OCI-M1 (cell line): ENCODE measurements around the gene FMN1.

Experiments used
- DNase-seq: peaks from one replicate; lab custom pipeline; 2025; lab: John Stamatoyannopoulos, UW

FMN1 gene

DNA sequence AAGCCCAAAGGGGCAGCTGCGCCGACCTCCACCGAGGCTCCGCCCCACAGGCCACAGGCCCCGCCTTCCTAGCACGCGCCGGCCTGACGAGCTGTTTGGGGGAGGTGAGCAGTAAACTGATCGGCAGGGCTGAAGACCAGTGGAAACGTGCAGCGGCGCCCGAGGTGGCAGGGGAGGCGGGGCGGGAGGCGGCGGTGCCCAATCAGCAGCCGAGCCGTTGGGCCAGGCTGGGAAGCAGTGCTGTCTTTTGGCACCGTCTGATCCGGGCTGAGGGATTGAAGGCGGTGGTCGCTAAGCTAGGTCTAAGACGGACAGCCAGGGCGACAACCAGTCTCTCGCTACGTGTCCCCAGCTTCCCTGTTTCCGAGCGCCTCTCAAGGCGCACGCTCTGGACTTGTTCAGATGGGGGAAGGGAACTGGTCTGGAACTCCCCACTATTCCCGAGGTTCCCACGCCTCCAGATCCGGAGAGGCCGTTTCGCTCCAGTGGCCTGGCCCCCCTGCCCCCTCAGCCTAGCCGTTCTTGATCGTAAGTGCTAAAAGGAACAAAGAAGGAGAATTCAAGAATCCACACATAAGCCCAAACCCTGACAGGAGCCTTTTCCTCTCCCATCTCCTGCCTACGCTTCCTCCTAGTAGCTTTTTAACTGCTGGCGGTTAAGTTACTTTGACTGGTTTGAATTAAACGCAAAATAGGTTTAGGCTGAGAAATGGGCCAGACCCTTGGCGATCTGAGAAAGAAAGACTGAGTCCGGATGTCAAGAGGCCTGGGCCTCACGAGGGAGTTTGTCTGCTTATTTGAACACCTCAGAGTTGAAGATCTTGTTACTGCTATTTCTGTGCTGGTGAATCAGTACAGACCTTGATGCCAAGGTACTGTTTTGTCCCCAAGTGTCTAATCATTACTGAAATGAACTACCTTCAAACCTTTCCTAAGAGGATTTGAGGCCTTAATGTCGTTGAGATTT is at the start of gene FMN1:
Gene FMN1, minus strand, starts transcription at position 11 of the 967 bp plus-strand sequence. CDS start 39,800 bp downstream, outside the sequence.
- peak; percentile 96 for DNase-seq

DNA sequence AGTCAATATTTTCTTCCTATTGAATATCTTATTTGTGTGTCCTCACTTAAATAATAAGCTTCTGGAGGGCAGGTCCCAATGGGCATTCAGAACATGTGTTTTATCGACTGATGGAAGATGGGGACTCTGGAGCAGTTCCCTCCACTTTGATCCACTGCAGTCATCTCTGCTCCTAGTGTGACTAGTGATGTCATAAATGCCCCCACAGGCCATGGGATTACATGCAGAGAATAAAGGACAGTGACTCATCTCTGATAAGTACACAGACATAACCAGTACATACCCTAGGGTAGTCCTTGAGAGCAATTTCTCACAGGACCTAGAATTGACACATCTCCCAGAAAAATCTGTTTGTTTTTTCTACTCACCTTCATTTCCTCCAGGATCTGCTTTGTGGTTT is 49.4 kb upstream of the FMN1 start:
- DNase-seq, result peak; percentile 29

GRCh38 chr15:33243393-33243792 is 48.9 kb upstream of the FMN1 start:
- no peak for DNase-seq

DNA sequence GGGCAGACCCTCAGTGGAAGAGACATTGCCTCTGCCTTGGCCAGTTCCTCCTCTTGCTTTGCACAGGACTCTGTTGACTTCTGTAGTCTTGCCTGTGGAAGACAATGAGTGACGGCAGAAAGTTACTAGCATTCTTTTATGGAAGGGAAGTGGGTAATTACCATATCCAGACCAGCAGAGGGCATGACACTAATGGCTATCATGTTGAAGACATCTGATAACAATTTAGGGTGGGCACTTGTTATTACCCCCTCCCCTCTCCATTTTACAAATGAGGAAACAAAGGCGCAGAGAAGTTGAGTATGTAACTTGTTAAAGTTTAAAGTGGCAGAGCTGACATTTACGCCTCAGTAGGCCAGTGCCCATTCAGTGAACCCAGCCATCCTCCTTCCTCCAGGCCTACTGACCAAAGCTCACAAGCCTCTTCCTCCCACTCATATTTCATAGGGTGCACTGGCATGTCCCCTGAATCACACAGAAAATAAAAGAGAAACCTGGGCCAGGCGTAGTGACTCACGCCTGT is 48.2 kb upstream of the FMN1 start:
- DNase-seq, result peak; percentile 30

GRCh38 chr15:33242165-33242564 is 47.7 kb upstream of the FMN1 start:
- no peak for DNase-seq

GRCh38 chr15:33236841-33237509 is 42.5 kb upstream of the FMN1 start:
- no peak for DNase-seq

DNA sequence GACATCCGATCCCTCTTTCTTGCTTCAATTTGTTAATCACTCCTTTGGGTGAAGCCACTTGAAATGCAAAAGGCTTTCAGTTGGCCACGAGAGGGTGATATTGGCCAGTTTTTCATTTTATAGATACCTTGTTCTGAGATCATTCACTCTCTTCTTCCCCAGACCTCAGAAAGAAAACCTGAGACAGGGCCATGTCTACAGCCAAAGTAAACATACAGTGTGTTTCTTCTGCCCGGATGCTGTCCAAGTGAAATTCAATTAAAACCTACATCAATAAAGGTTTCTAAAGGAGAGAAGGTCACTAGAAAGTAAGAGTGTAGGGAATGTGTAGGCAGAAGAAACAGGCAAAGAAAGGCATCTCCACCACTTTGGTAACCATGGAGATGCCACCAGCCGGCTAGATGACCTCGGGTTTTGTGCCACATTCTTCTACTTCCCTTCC is 39.5 kb upstream of the FMN1 start:
- peak; percentile 60 for DNase-seq

GRCh38 chr15:33226559-33227181 is 32.2 kb upstream of the FMN1 start:
- DNase-seq, result peak; percentile 92

DNA sequence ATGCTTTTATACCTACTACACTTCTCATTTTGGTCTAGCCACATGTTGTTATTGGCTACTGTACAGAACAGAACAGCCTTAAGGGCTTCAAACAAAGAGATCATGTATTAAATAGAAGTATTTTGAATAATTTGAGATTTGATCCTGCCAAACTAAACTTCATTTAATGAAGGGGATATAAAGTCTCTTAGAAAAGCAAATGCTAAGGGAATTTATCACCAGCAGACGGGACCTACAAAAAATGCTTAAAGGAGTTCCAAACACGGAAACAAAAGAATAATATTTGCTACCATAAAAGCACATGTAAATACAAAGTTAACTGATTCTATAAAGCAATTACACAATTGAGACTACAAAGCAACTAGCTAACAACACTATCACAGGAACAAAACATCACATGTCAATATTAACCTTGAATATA is 23.6 kb upstream of the FMN1 start:
- no peak for DNase-seq

DNA sequence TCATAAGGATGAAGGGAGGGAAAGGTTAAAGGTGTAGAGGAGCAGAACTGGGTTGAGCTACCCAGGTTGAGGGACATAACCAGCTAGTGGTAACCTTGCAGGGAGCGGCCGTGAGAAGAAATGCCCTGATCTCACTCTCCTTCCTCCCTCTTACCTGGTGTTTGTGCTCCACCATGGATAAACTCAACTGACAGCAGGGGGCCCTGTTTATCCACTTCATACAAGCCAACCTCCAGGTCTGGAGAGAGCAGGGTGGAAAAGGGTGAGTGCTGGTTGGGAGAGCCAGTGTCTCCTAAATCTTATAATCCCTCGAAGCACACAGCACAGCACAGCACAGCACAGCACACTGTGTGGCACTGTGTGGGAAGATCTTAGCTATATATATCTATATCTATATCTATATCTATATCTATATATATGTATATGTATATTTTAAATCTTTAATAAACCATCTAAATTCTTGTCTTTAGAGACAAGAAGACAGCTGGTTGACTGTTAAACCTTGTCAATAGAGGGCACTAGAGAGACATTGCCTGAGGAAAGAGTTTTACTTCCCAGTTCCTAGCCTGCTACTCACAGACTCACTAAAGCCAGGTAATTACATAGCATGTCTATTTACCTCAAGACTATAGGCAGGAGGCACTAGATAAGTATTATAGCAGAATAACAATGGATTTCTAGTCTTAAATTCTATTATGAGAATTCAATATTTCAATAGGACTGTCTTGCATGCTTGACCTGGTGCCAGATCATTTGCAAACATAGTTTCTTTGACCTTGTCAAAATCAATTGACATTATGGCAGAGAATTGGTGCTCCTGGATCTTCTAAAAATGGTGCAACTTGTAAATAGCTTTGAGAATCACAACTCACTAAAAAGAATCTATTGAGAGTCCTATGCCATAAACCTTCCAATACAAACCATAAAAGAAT is 21.7 kb upstream of the FMN1 start:
- peak; percentile 73 for DNase-seq

DNA sequence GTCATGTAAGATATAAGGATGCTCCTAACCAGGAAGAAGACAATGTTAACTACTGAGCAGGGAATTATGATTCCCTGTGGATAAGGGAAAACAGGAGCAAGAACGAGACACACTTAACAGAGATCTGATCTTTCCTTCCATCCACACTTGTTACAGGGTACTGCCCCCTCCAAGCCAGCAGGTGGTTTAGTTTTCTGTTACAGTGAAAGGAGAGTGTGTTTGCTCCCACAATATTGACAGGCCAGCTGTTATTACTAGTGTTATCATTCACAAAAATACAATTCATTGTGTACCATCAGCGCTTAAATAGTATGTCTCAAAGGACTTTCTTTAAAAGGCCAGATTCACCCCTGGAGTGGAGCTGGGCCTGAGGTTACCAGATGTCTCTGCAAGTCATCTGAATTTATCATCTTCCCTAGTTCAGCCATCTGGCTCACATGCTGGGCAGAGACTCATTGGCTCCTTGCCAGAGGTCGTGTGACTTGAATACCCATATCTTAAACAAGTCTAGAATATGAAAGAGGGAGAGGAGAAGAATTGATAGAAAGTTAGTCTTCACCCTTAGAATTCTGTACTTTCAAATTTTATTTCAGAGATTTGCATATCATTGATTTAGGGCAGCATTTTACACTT is 16.8 kb upstream of the FMN1 start:
- DNase-seq, result peak; percentile 93

DNA sequence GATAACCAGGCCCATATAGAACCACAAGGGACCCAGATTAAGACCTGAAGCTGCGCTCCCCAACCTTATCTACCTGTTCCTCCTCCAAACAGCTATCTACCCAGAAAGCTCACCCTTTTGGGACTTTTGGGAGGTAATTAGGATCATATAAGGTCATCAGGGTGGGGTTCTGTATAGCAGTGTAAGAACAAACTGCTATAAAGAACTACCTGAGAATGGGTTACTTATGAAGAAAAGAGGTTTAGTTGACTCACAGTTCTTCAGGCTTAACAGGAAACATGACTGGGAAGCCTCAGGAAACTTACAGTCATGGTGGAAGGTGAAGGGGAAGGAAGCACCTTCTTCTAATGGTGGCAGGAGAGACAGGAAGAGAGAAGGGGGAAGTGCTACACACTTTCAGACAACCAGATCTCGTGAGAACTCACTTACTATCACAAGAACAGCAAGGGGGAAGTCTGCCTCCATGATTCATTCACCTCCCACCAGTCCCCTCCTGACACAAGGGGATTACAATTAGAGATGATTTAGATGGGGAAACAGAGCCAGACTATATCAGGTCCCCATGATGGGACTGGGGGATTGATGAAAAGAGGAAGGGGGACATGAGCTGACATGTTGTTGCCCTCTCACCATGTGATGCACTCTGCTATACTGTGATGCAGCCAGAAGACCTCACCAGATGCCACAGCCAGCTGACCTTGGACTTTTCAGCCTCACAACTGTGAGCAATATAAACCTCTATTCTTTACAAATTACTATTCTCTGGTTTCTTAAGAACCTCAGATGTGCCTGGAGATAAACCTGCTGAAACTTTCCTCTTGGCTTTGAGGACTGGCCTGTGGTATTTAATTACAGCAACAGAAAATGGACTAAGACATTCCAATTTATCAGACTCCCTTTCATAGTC is 15.3 kb upstream of the FMN1 start:
- DNase-seq, result peak; percentile 86

GRCh38 chr15:33207646-33208045 is 13.1 kb upstream of the FMN1 start:
- no peak for DNase-seq

- DNase-seq, result no peak
Measured at GRCh38 chr15:33206366-33206765, 11.9 kb upstream of the FMN1 start.

GRCh38 chr15:33204926-33205325 is 10.4 kb upstream of the FMN1 start:
- DNase-seq, result no peak

GRCh38 chr15:33204087-33204486 is 9.6 kb upstream of the FMN1 start:
- no peak for DNase-seq

DNA sequence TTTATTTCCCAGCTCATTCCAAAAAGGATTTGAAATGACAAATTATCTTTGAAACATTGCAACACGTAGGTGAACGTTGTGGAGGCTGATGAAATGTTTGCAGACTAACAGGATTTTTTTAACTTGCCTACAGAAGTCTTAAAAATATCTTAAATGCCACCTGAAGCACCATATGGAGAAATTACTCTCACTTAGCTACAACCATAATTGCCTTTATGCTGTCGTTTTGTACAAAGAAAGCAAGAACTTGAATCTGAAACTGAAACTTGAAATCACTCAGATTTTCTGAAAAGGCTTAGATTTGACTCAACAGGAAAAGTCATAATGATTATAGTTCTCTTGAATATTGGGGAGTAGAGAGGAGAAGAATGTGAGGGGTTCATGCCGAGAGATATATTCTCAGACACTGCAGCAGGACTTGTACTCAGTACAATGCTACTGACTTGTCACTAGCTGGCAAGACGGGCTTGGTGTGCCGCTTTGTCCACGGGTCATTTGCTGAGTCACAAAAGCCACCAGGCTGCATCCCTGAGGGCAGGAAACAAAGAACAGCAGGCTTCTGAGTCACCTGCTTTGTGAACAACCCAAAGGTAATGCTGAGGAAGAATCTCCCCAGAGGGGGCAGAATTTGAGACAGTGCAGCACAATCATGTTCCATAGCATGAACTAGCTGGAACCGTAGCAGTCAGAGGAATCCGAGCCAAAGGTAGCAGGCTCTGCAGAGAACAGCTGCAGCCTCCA is 7.1 kb upstream of the FMN1 start:
- DNase-seq, result peak; percentile 33

DNA sequence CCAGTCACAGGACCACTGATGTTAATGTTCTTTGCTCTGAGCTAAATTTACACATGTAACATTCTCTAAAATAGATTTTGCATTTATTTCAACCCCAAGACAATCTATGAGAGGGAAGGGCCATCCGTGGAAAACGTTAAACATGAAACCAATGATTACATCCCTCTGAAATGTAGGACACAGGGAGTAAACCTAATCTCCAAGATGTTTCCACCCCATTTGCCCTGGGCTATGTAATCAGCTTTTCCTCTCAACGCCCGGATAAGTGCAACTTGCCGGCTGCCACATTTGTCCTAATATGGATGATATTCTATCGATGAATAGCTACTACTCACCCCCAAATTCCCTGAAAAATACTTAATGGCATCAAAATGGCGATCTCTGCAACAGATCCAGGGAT is 6.4 kb upstream of the FMN1 start:
- no peak for DNase-seq

GRCh38 chr15:33200444-33200843 is 5.9 kb upstream of the FMN1 start:
- no peak for DNase-seq
